Hepatocyte (in vitro differentiated cells): Measurements from ENCODE around the gene EME1. TPM values are rescaled to one million over a fixed set of nuclear protein-coding genes. Genes with fewer than 3 reads are reported as not detected.

Experiments
- DNase-seq: peaks from one replicate; pipeline ENCODE4 v3.0.0-alpha.2; 2016; ENCODE audit warnings: low spot score
- H2AFZ ChIP-seq: fragments of 200-600 bp; sonication (generic); 2 replicates; pipeline ENCODE4 v1.6.0; 2016; ENCODE audit warnings: antibody characterized with exemption, mild to moderate bottlenecking
- H3K27ac ChIP-seq: fragments of 200-600 bp; sonication (generic); 2 replicates; pipeline ENCODE4 v1.5.1; 2016; ENCODE audit warnings: mild to moderate bottlenecking
- H3K27me3 ChIP-seq: fragments of 200-600 bp; sonication (generic); 2 replicates; pipeline ENCODE4 v1.6.1; 2016
- H3K36me3 ChIP-seq: fragments of 200-600 bp; sonication (generic); replicated peaks from 2 replicates; pipeline ENCODE4 v1.5.1; 2016; ENCODE audit warnings: low read depth; ENCODE audit not compliant: insufficient read depth
- H3K4me1 ChIP-seq: fragments of 200-600 bp; sonication (generic); 2 replicates; pipeline ENCODE4 v1.5.1; 2016; ENCODE audit warnings: mild to moderate bottlenecking, moderate library complexity; ENCODE audit not compliant: insufficient read depth
- H3K4me2 ChIP-seq: fragments of 200-600 bp; sonication (generic); 2 replicates; pipeline ENCODE4 v1.6.0; 2016
- H3K4me3 ChIP-seq: fragments of 200-600 bp; sonication (generic); 2 replicates; pipeline ENCODE4 v1.5.1; 2016; ENCODE audit warnings: mild to moderate bottlenecking
- H3K79me2 ChIP-seq: fragments of 200-600 bp; sonication (generic); 2 replicates; pipeline ENCODE4 v1.6.0; 2017; ENCODE audit warnings: mild to moderate bottlenecking
- H3K9me2 ChIP-seq: fragments of 200-600 bp; sonication (generic); replicated peaks from 2 replicates; pipeline ENCODE4 v1.6.0; 2017; ENCODE audit warnings: mild to moderate bottlenecking; ENCODE audit not compliant: insufficient read depth
- H3K9me3 ChIP-seq: fragments of 200-600 bp; sonication (generic); 2 replicates; pipeline ENCODE4 v1.5.1; 2016; ENCODE audit warnings: low read depth, mild to moderate bottlenecking
- H4K20me1 ChIP-seq: fragments of 200-600 bp; sonication (generic); 2 replicates; pipeline ENCODE4 v1.6.0; 2016; ENCODE audit warnings: mild to moderate bottlenecking; ENCODE audit not compliant: insufficient read depth, poor library complexity, severe bottlenecking
- EZH2 ChIP-seq: fragments of 200-600 bp; sonication (generic); IDR thresholded peaks from 2 replicates; pipeline ENCODE4 v1.6.1; 2016; ENCODE audit warnings: antibody characterized with exemption, mild to moderate bottlenecking, borderline replicate concordance
- EZH2phosphoT487 ChIP-seq: fragments of 200-600 bp; sonication (generic); IDR thresholded peaks from one replicate; pipeline ENCODE4 v1.6.1; 2018; ENCODE audit warnings: antibody characterized with exemption, mild to moderate bottlenecking, low read depth, moderate library complexity; ENCODE audit not compliant: unreplicated experiment, severe bottlenecking
- WGBS: methylation state at CpG from one replicate; pipeline ENCODE4 v1.1.6; 2016; ENCODE audit warnings: low lambda C conversion rate; ENCODE audit errors: missing lambda C conversion rate; 5-methylcytosine and 5-hydroxymethylcytosine counted together
- polyA plus RNA-seq: library from polyadenylated mRNA; unstranded; fragments of >200 nt; fragmentation: Nextera tagmentation; extraction: Ambion mirVana; gene quantifications from 2 replicates; pipeline ENCODE4 v1.2.1, GENCODE V29; 2016
- total RNA-seq: library from RNA; depleted of rRNA; stranded (reverse); fragments of >200 nt; gene quantifications from 2 replicates; pipeline ENCODE4 v1.2.3, GENCODE V29; 2014
- TF ChIP-seq, protein P1 (sequence below): fragments of 200-600 bp; sonication (generic); IDR thresholded peaks from 2 replicates; pipeline ENCODE4 v1.5.1; 2016; ENCODE audit warnings: antibody characterized with exemption, mild to moderate bottlenecking; ENCODE audit not compliant: poor library complexity

EME1 gene
- total and polyA plus RNA-seq, 2 experiments from 2014 or later: 2.1 to 5.1 TPM

DNA sequence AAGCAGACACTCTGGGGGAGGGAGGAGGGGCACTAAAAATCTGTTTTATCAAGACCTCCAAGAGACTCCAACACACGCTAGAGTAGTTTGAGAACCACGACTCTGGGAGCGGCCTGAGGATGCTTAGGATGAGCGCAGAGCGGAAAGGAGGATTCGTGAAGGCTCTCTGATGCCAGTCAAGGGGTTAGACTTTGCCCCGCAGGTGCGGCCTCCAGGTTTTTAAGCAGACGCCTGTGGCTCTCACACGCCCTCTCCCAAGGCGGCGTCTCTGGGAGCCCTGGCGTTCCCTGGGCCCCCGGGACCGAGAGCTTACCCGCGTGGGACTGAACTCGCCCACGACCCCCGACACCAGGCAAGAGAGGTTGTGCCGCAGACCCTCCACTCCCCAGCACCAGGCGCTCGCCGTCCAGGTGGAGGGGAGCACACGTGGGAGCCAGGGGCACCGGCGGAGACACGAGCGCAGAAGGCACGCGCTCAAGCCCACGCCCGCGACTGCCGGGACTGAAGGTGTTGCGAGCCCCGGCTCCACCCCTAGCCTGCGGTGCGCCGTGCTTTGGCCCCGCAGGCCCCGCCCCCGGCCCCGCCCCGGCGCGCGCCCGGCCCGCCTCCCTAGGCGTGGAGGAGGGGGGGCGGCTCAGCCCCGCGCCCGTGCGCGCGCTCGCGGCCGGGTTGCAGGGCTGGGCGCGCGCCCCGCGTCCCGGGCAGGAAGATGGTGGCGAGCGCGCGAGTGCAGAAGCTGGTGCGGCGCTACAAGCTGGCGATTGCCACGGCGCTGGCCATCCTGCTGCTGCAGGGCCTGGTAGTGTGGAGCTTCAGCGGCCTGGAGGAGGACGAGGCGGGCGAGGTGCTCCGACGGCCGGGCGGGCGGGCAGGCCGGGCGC, 27.4 kb upstream of the EME1 start, which contains the start of gene XYLT2:
TSS of gene XYLT2 (plus strand) at position 695 of the 881 bp plus-strand sequence. CDS start at position 710, 15 bp downstream.
- TF ChIP-seq, protein P1, sequence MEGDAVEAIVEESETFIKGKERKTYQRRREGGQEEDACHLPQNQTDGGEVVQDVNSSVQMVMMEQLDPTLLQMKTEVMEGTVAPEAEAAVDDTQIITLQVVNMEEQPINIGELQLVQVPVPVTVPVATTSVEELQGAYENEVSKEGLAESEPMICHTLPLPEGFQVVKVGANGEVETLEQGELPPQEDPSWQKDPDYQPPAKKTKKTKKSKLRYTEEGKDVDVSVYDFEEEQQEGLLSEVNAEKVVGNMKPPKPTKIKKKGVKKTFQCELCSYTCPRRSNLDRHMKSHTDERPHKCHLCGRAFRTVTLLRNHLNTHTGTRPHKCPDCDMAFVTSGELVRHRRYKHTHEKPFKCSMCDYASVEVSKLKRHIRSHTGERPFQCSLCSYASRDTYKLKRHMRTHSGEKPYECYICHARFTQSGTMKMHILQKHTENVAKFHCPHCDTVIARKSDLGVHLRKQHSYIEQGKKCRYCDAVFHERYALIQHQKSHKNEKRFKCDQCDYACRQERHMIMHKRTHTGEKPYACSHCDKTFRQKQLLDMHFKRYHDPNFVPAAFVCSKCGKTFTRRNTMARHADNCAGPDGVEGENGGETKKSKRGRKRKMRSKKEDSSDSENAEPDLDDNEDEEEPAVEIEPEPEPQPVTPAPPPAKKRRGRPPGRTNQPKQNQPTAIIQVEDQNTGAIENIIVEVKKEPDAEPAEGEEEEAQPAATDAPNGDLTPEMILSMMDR: no peak
- no peak for TF ChIP-seq EZH2phosphoT487
- TF ChIP-seq EZH2: no peak
- Histone ChIP-seq H4K20me1 (no peaks in the 10 kb centered on the region), H3K27ac (peak within 1 kb of the TSS; percentile 78), H3K79me2 (peaks cover 36% of the 10 kb centered on the region), H3K36me3 (no peaks in the 10 kb centered on the region), H3K27me3 (no peaks in the 10 kb centered on the region), H3K4me1 (peaks cover 20% of the 10 kb centered on the region), H3K4me2 (peak within 1 kb of the TSS; percentile 100), H3K9me2 (no peaks in the 10 kb centered on the region), H2AFZ (peak within 1 kb of the TSS; percentile 97), H3K9me3 (no peaks in the 10 kb centered on the region), H3K4me3 (peak within 1 kb of the TSS; percentile 70)
- WGBS: 5% methylated on average over 60 of the region's 87 CpGs
- DNase-seq: peak; percentile 95

DNA sequence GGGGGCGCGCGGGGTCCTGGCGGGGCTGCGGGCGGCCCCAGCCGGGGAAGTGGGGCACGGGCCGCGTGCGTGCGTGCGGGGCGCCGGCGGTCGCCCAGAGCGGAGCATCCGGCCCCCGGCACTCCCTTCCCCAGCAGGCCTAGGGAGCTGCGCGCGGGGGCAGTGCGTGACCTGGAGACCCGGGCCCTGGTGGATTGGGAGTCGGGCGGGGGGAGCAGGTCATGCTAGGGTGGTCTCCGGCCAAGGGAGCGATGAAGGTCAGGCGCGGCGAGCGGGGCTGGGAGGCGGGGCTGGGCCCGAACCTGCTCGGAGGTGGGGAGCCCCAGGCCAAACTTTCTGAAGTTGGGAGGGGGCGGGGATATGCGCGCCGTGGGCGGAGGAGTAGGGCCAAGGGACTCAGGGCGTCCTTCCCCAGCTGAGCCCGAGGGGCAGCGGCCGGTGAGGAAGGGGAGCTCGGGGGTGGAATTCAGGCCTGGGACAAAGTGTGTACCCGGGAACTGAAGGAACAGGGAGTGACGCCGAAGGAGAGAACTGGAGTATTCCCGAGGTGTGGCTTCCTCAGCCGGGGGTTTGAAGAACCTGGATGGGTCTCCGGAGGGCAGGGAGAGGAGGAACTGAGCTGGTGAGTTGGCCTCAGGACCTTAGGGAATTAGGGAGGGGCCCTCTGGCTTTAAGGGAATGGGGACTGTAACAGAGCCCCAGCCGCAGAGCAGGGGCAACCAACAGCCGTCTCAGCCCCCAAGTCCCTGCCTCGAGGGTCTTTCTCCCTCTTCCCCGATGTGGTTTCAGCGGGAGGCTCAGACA, 26.5 kb upstream of the EME1 start:
- Histone ChIP-seq H3K27ac (peak overlapping the region; percentile 76), H3K36me3 (no peaks in the 10 kb centered on the region), H3K4me3 (peak overlapping the region; percentile 68), H3K4me2 (peak overlapping the region; percentile 100), H3K9me3 (no peaks in the 10 kb centered on the region), H2AFZ (peak overlapping the region; percentile 83), H3K27me3 (no peaks in the 10 kb centered on the region), H3K4me1 (peaks cover 20% of the 10 kb centered on the region), H4K20me1 (no peaks in the 10 kb centered on the region), H3K79me2 (peaks cover 37% of the 10 kb centered on the region), H3K9me2 (no peaks in the 10 kb centered on the region)
- TF ChIP-seq, protein P1: no peak
- TF ChIP-seq EZH2 (no peak), EZH2phosphoT487 (no peak)
- 2% methylated on average over 29 of the region's 57 CpGs for WGBS
- DNase-seq: peak; percentile 55

DNA sequence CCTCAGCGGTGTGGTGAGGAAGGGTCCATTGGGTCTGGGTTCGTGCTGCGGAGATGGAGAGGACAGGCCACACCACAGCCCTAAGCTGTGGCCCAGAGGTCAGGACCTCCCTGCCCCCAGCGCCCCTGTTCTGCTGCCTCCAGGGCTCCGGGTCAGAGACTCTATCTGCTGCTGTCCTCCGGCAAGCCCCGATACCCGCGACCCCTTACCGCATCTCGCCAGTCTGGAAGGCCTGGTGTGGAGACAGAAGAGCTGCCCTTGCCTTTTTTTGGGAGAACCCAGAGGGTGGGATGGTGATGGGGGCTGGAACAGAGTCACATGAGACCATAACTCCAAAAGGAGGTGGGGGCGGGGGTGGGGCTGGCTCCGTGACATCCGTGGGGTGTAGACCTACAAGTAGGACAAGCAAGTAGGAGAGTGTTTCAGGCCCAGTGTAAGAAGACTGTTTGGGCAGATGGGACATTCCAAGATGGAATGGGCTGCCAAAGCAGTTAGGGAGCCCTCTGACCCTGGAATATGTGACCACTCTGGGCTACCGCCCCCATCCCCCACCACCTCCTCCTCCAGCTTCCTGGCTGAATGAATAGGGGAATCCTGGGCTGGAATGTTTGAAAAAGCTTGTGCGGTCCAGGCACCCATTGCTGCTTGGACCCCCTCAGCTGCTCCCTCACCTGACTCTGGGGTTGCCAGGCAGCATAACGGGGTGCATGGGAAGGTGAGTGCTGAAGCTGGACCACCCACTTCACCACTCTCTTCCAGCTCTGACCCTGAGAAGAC, 25.7 kb upstream of the EME1 start:
- no peaks in the 10 kb centered on the region for H3K9me3 ChIP-seq
- H4K20me1 ChIP-seq: no peaks in the 10 kb centered on the region
- DNase-seq: peak; percentile 7
- peak overlapping the region; percentile 100 for H3K4me2 ChIP-seq
- peak overlapping the region; percentile 76 for H3K27ac ChIP-seq
- H3K9me2 ChIP-seq: no peaks in the 10 kb centered on the region
- no peaks in the 10 kb centered on the region for H3K27me3 ChIP-seq
- H3K4me3 ChIP-seq: peak overlapping the region; percentile 68
- peaks cover 20% of the 10 kb centered on the region for H3K4me1 ChIP-seq
- H3K36me3 ChIP-seq: no peaks in the 10 kb centered on the region
- WGBS: 33% methylated on average over 15 of the region's 17 CpGs
- no peak overlapping the region for H2AFZ ChIP-seq
- TF ChIP-seq EZH2phosphoT487: no peak
- no peak for TF ChIP-seq EZH2
- TF ChIP-seq, protein P1: no peak
- peaks cover 37% of the 10 kb centered on the region for H3K79me2 ChIP-seq
